ENCODE data around the gene ALDH1L2. TPM values are rescaled to one million over a fixed set of nuclear protein-coding genes. Genes with fewer than 3 reads are reported as not detected.

The ALDH1L2 gene
- total RNA-seq, 1 experiment from 2014 or later, result 2.2 TPM

DNA sequence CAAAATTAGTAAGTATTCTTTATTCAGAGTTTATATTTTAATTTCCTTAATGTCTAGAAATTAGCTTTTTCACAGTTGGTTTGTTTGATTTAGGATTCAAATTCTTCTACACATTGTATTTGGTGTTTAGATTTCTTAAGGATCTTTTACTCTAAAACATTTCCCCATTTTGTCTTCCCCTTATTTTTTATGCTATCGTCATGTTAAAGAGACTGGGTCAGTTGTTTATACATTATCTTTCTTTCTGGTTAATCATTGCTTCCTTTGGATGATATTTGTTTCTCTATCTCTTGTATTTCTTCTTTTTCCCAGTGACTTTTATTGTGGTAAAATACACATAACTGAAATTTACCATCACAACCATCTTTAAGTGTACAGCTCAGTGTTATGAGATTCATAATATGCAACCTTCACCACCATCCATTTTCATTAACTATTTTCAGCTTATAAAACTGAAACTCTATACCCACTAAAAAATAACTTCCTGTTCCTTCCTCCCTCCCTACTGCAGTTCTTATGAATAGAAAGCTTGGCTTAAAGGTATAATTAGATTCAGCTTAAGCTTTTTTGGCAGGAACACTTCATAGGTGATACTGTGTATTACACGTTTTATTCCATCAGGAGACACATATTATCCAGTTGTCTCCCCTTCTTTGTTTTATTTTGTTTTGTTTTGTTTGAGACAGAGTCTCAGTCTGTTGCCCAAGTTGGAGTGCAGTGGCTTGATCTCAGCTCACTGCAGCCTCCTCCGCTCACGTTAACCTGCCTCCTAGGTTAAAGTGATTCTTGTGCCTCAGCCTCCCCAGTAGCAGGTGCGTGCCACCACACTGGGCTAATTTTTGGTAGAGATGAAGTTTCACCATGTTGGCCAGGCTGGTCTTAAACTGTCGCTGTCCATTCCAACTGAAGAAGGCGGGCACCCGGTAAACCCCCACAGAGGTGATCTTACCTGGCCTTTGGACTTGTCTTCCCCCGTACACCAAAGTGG lies 53.1 kb downstream of the ALDH1L2 start:
- H3K27me3 ChIP-seq (ENCODE audit: insufficient read depth, low read depth), result no peaks in the 10 kb centered on the region
- H4K20me1 ChIP-seq (ENCODE audit: insufficient read depth), result no peaks in the 10 kb centered on the region
- no peak overlapping the region for H2AFZ ChIP-seq
- H3F3A ChIP-seq (ENCODE audit: insufficient read depth, low read depth), result no peaks in the 10 kb centered on the region; the same call in 1 of the 2 replicates
- no peaks in the 10 kb centered on the region for H3K4me1 ChIP-seq (replicated peaks; ENCODE audit: insufficient read depth)
- TF ChIP-seq, protein P1, sequence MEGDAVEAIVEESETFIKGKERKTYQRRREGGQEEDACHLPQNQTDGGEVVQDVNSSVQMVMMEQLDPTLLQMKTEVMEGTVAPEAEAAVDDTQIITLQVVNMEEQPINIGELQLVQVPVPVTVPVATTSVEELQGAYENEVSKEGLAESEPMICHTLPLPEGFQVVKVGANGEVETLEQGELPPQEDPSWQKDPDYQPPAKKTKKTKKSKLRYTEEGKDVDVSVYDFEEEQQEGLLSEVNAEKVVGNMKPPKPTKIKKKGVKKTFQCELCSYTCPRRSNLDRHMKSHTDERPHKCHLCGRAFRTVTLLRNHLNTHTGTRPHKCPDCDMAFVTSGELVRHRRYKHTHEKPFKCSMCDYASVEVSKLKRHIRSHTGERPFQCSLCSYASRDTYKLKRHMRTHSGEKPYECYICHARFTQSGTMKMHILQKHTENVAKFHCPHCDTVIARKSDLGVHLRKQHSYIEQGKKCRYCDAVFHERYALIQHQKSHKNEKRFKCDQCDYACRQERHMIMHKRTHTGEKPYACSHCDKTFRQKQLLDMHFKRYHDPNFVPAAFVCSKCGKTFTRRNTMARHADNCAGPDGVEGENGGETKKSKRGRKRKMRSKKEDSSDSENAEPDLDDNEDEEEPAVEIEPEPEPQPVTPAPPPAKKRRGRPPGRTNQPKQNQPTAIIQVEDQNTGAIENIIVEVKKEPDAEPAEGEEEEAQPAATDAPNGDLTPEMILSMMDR (conservative IDR thresholded peaks at IDR 0.05), result no peak
- no peak for TF ChIP-seq EZH2 (IDR thresholded peaks at IDR 0.05; ENCODE audit: low read depth)
- intact Hi-C loops (cut with micrococcal nuclease; ENCODE audit: unreplicated experiment), result no loop called here
- no TSS peak for BruUV-seq (replicated peaks)
- DNase-seq, result no peak
- ChIA-PET POLR2A (ENCODE audit: unreplicated experiment) (no interaction called here), CTCF (interaction anchor here (0.6 kb wide), 2 partner anchors 15 to 175 kb away, joined by 5 read pairs; no protein-coding TSS in a partner anchor)
- no peaks in the 10 kb centered on the region for H3K9me2 ChIP-seq (ENCODE audit: insufficient read depth)
- no peak overlapping the region for H3K4me3 ChIP-seq
- no peaks in the 10 kb centered on the region for H3K36me3 ChIP-seq (ENCODE audit: low read depth)
- no peak overlapping the region for H3K4me2 ChIP-seq
- no peak overlapping the region for H3K27ac ChIP-seq
- no peaks in the 10 kb centered on the region for H3K9me3 ChIP-seq (ENCODE audit: insufficient read depth, low read depth)
- H3K79me2 ChIP-seq (ENCODE audit: low read depth), result no peaks in the 10 kb centered on the region

DNA sequence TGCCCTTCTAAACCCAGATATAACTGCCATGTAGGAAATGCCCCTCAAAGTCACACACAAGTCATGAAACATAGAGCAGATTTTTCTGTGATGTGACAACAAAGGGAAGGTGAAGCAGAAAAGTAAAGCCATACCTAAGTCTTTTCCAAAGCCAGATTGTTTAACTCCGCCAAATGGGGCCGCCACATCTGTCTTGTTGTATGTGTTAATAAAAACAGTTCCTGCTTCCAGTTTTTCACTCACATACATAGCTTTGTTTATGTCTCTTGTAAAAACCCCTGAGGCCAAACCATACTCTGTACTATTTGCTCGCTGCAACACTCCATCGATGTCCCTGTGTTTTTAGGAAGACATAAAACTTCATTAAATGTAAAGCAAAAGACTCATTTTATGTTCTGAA lies 57.8 kb downstream of the ALDH1L2 start:
- H3K4me3 ChIP-seq, result no peak overlapping the region
- H3K27me3 ChIP-seq (ENCODE audit: insufficient read depth, low read depth), result no peaks in the 10 kb centered on the region
- intact Hi-C loops (cut with micrococcal nuclease; ENCODE audit: unreplicated experiment), result no loop called here
- no peak for DNase-seq
- H3K4me2 ChIP-seq, result no peak overlapping the region
- no peak overlapping the region for H3K27ac ChIP-seq
- no peaks in the 10 kb centered on the region for H4K20me1 ChIP-seq (ENCODE audit: insufficient read depth)
- H3K4me1 ChIP-seq (replicated peaks; ENCODE audit: insufficient read depth), result no peaks in the 10 kb centered on the region
- H3F3A ChIP-seq (ENCODE audit: insufficient read depth, low read depth), result no peaks in the 10 kb centered on the region
- no peaks in the 10 kb centered on the region for H3K9me3 ChIP-seq (ENCODE audit: insufficient read depth, low read depth)
- POLR2A ChIA-PET (ENCODE audit: unreplicated experiment), result no interaction called here
- H3K36me3 ChIP-seq (ENCODE audit: low read depth), result no peaks in the 10 kb centered on the region
- H2AFZ ChIP-seq, result no peak overlapping the region
- CTCF ChIA-PET, result no interaction called here
- H3K9me2 ChIP-seq (ENCODE audit: insufficient read depth), result no peaks in the 10 kb centered on the region
- BruUV-seq (replicated peaks), result no TSS peak
- no peaks in the 10 kb centered on the region for H3K79me2 ChIP-seq (ENCODE audit: low read depth)
- no peak for TF ChIP-seq EZH2 (IDR thresholded peaks at IDR 0.05; ENCODE audit: low read depth)
- TF ChIP-seq, protein P1 (conservative IDR thresholded peaks at IDR 0.05), result no peak

DNA sequence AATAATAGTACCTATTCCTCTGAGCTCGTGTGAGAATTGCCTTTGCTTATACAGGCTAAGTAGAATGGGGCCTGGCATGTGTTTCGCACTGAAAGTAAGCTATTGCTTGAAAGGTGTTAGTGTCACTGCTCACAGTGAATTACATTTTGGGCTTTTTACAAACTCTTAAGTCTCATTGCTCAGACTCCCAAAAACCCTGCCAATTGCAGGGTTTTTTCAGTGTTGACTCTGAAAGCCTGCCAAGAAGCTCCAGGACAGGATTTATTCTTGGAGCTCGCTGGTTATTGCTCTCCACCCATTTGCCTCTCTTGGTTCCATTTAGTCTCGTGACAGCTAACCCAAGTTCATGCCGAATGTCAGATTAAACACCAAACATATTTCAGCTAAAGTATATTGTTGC lies 58.4 kb downstream of the ALDH1L2 start:
- POLR2A ChIA-PET (ENCODE audit: unreplicated experiment), result interaction anchor here (0.5 kb wide), 1 partner anchor 17 kb away, joined by 4 read pairs; no protein-coding TSS in a partner anchor
- BruUV-seq (replicated peaks), result no TSS peak
- DNase-seq, result no peak
- Histone ChIP-seq H3K4me2 (no peak overlapping the region), H3K36me3 (ENCODE audit: low read depth) (no peaks in the 10 kb centered on the region), H3K27me3 (ENCODE audit: insufficient read depth, low read depth) (no peaks in the 10 kb centered on the region), H3K4me3 (no peak overlapping the region), H3K27ac (no peak overlapping the region), H3K79me2 (ENCODE audit: low read depth) (no peaks in the 10 kb centered on the region), H4K20me1 (ENCODE audit: insufficient read depth) (no peaks in the 10 kb centered on the region), H3F3A (ENCODE audit: insufficient read depth, low read depth) (no peaks in the 10 kb centered on the region), H2AFZ (no peak overlapping the region), H3K9me3 (ENCODE audit: insufficient read depth, low read depth) (no peaks in the 10 kb centered on the region), H3K4me1 (replicated peaks; ENCODE audit: insufficient read depth) (0 out of 2 replicates have a peak, but pooled peaks cover under 1% of the 10 kb centered on the region), H3K9me2 (ENCODE audit: insufficient read depth) (no peaks in the 10 kb centered on the region)
- intact Hi-C loops (cut with micrococcal nuclease; ENCODE audit: unreplicated experiment), result no loop called here
- TF ChIP-seq, protein P1 (conservative IDR thresholded peaks at IDR 0.05), result no peak
- TF ChIP-seq EZH2 (IDR thresholded peaks at IDR 0.05; ENCODE audit: low read depth), result no peak
- CTCF ChIA-PET, result no interaction called here
